OCI-LY7 (cell line): ENCODE results near the gene EHD4. TPM values are rescaled to one million over a fixed set of nuclear protein-coding genes. Genes with fewer than 3 reads are reported as not detected.

Source experiments
- BruUV-seq: library from RNA; stranded (reverse); fragments of 400-500 nt; replicated peaks from 2 replicates; lab custom pipeline; 2021; lab: Mats Ljungman, UMichigan
- CTCF ChIA-PET: fragments of 300-600 bp; sonication (Branson Sonifier 250); formaldehyde crosslinking; loops from one replicate; lab custom pipeline; 2022; ENCODE audit warnings: antibody characterized with exemption; ENCODE audit not compliant: unreplicated experiment; lab: Charles Lee
- POLR2A ChIA-PET: fragments of 300-600 bp; sonication (Branson Sonifier 250); formaldehyde crosslinking; loops from one replicate; lab custom pipeline; 2022; ENCODE audit warnings: antibody characterized with exemption; lab: Charles Lee
- DNase-seq: peaks from one replicate; pipeline ENCODE4 v3.0.0-alpha.2; 2015; ENCODE audit warnings: low spot score
- H2AFZ ChIP-seq: fragments of 200-600 bp; sonication (generic), shearing (Covaris generic); 2 replicates; pipeline ENCODE4 v1.6.1; 2014; ENCODE audit warnings: mild to moderate bottlenecking, antibody characterized with exemption, low read length, moderate library complexity
- H3K27ac ChIP-seq: fragments of 200-600 bp; sonication (generic); 2 replicates; pipeline ENCODE4 v1.5.1; 2014; ENCODE audit warnings: mixed run types, low read depth, mild to moderate bottlenecking, moderate library complexity, low read length, inconsistent platforms; ENCODE audit not compliant: poor library complexity, severe bottlenecking
- H3K36me3 ChIP-seq: fragments of 200-600 bp; sonication (generic); 2 replicates; pipeline ENCODE4 v1.6.1; 2014; ENCODE audit warnings: mild to moderate bottlenecking, antibody characterized with exemption, low read length, moderate library complexity, mixed read lengths; ENCODE audit not compliant: insufficient read depth
- H3K4me1 ChIP-seq: fragments of 200-600 bp; sonication (generic); 2 replicates; pipeline ENCODE4 v1.5.1; 2014; ENCODE audit warnings: mild to moderate bottlenecking, low read length; ENCODE audit not compliant: insufficient read depth, poor library complexity, severe bottlenecking
- H3K4me2 ChIP-seq: fragments of 200-600 bp; sonication (generic); 2 replicates; pipeline ENCODE4 v1.6.1; 2014; ENCODE audit warnings: mild to moderate bottlenecking, low read length
- H3K4me3 ChIP-seq: fragments of 200-600 bp; sonication (generic); 2 replicates; pipeline ENCODE4 v1.5.1; 2014; ENCODE audit warnings: mild to moderate bottlenecking, low read depth, low read length; ENCODE audit not compliant: poor library complexity, severe bottlenecking
- H3K79me2 ChIP-seq: fragments of 200-600 bp; sonication (generic); 2 replicates; pipeline ENCODE4 v1.6.1; 2016; ENCODE audit warnings: low read depth, mild to moderate bottlenecking, low read length, moderate library complexity, mixed read lengths; ENCODE audit not compliant: insufficient read depth
- H3K9me2 ChIP-seq: fragments of 200-600 bp; sonication (generic); 2 replicates; pipeline ENCODE4 v1.6.1; 2016; ENCODE audit warnings: mild to moderate bottlenecking, low read length, mixed read lengths; ENCODE audit not compliant: insufficient read depth
- H3K9me3 ChIP-seq: fragments of 200-600 bp; sonication (generic); 2 replicates; pipeline ENCODE4 v1.6.1; 2014; ENCODE audit warnings: mild to moderate bottlenecking, mixed run types, low read length, mixed read lengths
- H4K20me1 ChIP-seq: fragments of 200-600 bp; sonication (generic); 2 replicates; pipeline ENCODE4 v1.6.1; 2014; ENCODE audit warnings: mild to moderate bottlenecking, antibody characterized with exemption, low read length, moderate library complexity, mixed read lengths; ENCODE audit not compliant: insufficient read depth
- CTCF ChIP-seq: fragments of 200-600 bp; sonication (generic); conservative IDR thresholded peaks from 2 replicates; pipeline ENCODE4 v1.5.1; 2014; ENCODE audit warnings: mild to moderate bottlenecking, antibody characterized with exemption, low read length, moderate library complexity, mixed read lengths
- EZH2phosphoT487 ChIP-seq: fragments of 200-600 bp; sonication (generic); IDR thresholded peaks from 2 replicates; pipeline ENCODE4 v1.6.1; 2018; ENCODE audit warnings: low read depth, borderline replicate concordance, mild to moderate bottlenecking, mixed run types, antibody characterized with exemption, low read length, moderate library complexity, mixed read lengths
- intact Hi-C: fragments of 100-400 bp; cut with micrococcal nuclease; formaldehyde crosslinking; loops from one replicate; pipeline ENCODE4 v1.10.0; 2022; ENCODE audit not compliant: unreplicated experiment
- total RNA-seq, 2 experiments: library from RNA; depleted of rRNA in 1 of 2; stranded (reverse); fragments of >200 nt in 1 of 2; shearing (Covaris generic) in 1 of 2; gene quantifications; 2 replicates each; pipeline ENCODE4 v1.2.3, GENCODE V29; 2014 to 2022

EHD4 gene
- total RNA-seq, 2 experiments from 2014 or later: 13.5 to 19.4 TPM

GRCh38 chr15:41979493-41980266, 7.3 kb upstream of the EHD4 start:
- H2AFZ ChIP-seq: no peak overlapping the region
- CTCF ChIA-PET: interaction anchor here (0.6 kb wide), 1 partner anchor 10 kb away, joined by 3 read pairs; no protein-coding TSS in a partner anchor
- BruUV-seq: no TSS peak
- no peak for DNase-seq
- no peaks in the 10 kb centered on the region for H3K9me2 ChIP-seq
- TF ChIP-seq EZH2phosphoT487 (no peak), CTCF (no peak)
- intact Hi-C loops: no loop called here
- H3K27ac ChIP-seq: no peak overlapping the region
- H3K4me3 ChIP-seq: no peak overlapping the region
- no peaks in the 10 kb centered on the region for H3K79me2 ChIP-seq
- no peak overlapping the region for H3K4me2 ChIP-seq
- no peaks in the 10 kb centered on the region for H4K20me1 ChIP-seq
- POLR2A ChIA-PET: interaction anchor here (0.5 to 0.7 kb wide), 2 partner anchors 18 to 186 kb away, joined by 3 read pairs; no protein-coding TSS in a partner anchor
- no peaks in the 10 kb centered on the region for H3K9me3 ChIP-seq
- H3K36me3 ChIP-seq: no peaks in the 10 kb centered on the region
- H3K4me1 ChIP-seq: no peaks in the 10 kb centered on the region

- Histone ChIP-seq H3K9me2 (no peaks in the 10 kb centered on the region), H3K79me2 (no peaks in the 10 kb centered on the region), H3K9me3 (no peaks in the 10 kb centered on the region), H4K20me1 (no peaks in the 10 kb centered on the region), H2AFZ (no peak overlapping the region), H3K4me3 (no peak overlapping the region), H3K27ac (no peak overlapping the region), H3K4me1 (no peaks in the 10 kb centered on the region), H3K36me3 (no peaks in the 10 kb centered on the region), H3K4me2 (no peak overlapping the region)
- ChIA-PET POLR2A (no interaction called here), CTCF (no interaction called here)
- no TSS peak for BruUV-seq
- TF ChIP-seq CTCF (no peak), EZH2phosphoT487 (no peak)
- intact Hi-C loops: no loop called here
- DNase-seq: no peak
These were observed 6.2 kb upstream of the EHD4 start for GRCh38 chr15:41978534-41978933.
